IMR-90 (cell line): ENCODE results near the gene COPS7B.
A peak's percentile ranks its signal among the peaks of the same experiment; 100 is the strongest.

ENCODE experiments used
- BHLHE40 ChIP-seq: fragments of 150-350 bp; IDR thresholded peaks from 2 replicates; pipeline ENCODE4 v1.6.1; 2016; ENCODE audit warnings: mild to moderate bottlenecking, low read depth, low read length
- CEBPB ChIP-seq: IDR thresholded peaks from 2 replicates; pipeline ENCODE4 v1.6.1; 2012; ENCODE audit warnings: low read depth, low read length, improper control_type of control experiment
- CHD1 ChIP-seq: IDR thresholded peaks from 2 replicates; pipeline ENCODE4 v1.6.1; 2012; ENCODE audit warnings: low read depth, low read length, improper control_type of control experiment
- MAFK ChIP-seq: IDR thresholded peaks from 2 replicates; pipeline ENCODE4 v1.6.1; 2012; ENCODE audit warnings: low read depth, low read length, improper control_type of control experiment
- MAZ ChIP-seq: IDR thresholded peaks from 2 replicates; pipeline ENCODE4 v1.6.1; 2012; ENCODE audit warnings: low read depth, mild to moderate bottlenecking, low read length, improper control_type of control experiment, moderate library complexity, borderline replicate concordance
- POLR2A ChIP-seq: IDR thresholded peaks from 2 replicates; pipeline ENCODE4 v1.6.1; 2012; ENCODE audit warnings: mild to moderate bottlenecking, low read depth, low read length
- RAD21 ChIP-seq: IDR thresholded peaks from 2 replicates; pipeline ENCODE4 v1.6.1; 2012; ENCODE audit warnings: low read length, improper control_type of control experiment
- RCOR1 ChIP-seq: IDR thresholded peaks from 2 replicates; pipeline ENCODE4 v1.6.1; 2012; ENCODE audit warnings: mild to moderate bottlenecking, low read length, improper control_type of control experiment; ENCODE audit not compliant: insufficient replicate concordance
- RFX5 ChIP-seq: IDR thresholded peaks from 2 replicates; pipeline ENCODE4 v1.8.0; 2012; ENCODE audit warnings: low read depth, mild to moderate bottlenecking, low read length, moderate library complexity
- SMC3 ChIP-seq: fragments of 150-350 bp; IDR thresholded peaks from 2 replicates; pipeline ENCODE4 v1.6.1; 2016; ENCODE audit warnings: low read depth, mild to moderate bottlenecking, antibody characterized with exemption, low read length, moderate library complexity
- TF ChIP-seq, protein P1 (sequence below): conservative IDR thresholded peaks from 2 replicates; pipeline ENCODE4 v1.5.1; 2012; ENCODE audit warnings: mild to moderate bottlenecking, low read depth, low read length, improper control_type of control experiment
- TF ChIP-seq, protein P2 (sequence below): fragments of 150-350 bp; IDR thresholded peaks from 2 replicates; pipeline ENCODE4 v1.6.1; 2016; ENCODE audit warnings: low read depth, mild to moderate bottlenecking, low read length, moderate library complexity, borderline replicate concordance

DNA sequence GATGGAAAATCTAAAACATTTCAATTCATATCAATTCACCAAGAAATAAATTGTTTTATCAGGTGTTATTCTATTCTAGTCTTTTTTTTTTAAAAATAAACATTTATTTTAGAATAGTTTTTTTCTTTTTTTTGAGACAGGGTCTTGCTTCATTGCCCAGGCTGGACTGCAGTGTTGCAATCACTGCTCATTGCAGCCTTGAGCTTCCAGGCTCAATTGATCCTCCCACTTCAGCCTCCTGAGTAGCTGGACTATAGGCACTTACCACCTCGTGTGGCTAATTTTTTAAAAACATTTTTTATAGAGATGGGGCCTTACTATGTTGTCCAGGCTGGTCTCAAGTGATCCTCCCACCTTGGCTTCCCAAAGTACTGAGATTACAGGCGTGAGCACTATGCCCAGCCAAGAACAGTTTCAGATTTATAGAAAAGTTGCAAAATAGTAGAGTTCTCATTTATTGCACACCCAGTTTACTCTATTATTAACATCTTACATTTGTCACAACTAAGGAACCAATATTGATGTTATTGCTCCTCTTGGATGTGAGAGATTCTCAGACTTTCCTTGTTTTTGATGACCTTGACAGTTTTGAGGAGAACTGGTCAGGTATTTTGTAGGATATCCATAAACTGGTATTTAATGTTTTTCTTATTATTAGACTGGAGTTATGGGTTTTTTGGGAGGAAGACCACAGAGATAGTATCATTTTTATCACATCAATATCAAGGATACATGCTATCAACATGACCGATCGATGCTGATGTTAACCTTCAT lies 35.0 kb upstream of the COPS7B start:
- TF ChIP-seq, protein P1, sequence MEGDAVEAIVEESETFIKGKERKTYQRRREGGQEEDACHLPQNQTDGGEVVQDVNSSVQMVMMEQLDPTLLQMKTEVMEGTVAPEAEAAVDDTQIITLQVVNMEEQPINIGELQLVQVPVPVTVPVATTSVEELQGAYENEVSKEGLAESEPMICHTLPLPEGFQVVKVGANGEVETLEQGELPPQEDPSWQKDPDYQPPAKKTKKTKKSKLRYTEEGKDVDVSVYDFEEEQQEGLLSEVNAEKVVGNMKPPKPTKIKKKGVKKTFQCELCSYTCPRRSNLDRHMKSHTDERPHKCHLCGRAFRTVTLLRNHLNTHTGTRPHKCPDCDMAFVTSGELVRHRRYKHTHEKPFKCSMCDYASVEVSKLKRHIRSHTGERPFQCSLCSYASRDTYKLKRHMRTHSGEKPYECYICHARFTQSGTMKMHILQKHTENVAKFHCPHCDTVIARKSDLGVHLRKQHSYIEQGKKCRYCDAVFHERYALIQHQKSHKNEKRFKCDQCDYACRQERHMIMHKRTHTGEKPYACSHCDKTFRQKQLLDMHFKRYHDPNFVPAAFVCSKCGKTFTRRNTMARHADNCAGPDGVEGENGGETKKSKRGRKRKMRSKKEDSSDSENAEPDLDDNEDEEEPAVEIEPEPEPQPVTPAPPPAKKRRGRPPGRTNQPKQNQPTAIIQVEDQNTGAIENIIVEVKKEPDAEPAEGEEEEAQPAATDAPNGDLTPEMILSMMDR, result no peak
- no peak for TF ChIP-seq MAZ
- no peak for TF ChIP-seq CEBPB
- no peak for TF ChIP-seq RAD21
- TF ChIP-seq, protein P2, sequence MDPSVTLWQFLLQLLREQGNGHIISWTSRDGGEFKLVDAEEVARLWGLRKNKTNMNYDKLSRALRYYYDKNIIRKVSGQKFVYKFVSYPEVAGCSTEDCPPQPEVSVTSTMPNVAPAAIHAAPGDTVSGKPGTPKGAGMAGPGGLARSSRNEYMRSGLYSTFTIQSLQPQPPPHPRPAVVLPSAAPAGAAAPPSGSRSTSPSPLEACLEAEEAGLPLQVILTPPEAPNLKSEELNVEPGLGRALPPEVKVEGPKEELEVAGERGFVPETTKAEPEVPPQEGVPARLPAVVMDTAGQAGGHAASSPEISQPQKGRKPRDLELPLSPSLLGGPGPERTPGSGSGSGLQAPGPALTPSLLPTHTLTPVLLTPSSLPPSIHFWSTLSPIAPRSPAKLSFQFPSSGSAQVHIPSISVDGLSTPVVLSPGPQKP, result no peak
- no peak for TF ChIP-seq POLR2A
- no peak for TF ChIP-seq CHD1
- TF ChIP-seq SMC3, result no peak
- peak; percentile 64 for TF ChIP-seq MAFK
- no peak for TF ChIP-seq BHLHE40
- TF ChIP-seq RFX5, result no peak
- TF ChIP-seq RCOR1, result no peak
